Measurements from ENCODE around the gene CPTP.

DNA sequence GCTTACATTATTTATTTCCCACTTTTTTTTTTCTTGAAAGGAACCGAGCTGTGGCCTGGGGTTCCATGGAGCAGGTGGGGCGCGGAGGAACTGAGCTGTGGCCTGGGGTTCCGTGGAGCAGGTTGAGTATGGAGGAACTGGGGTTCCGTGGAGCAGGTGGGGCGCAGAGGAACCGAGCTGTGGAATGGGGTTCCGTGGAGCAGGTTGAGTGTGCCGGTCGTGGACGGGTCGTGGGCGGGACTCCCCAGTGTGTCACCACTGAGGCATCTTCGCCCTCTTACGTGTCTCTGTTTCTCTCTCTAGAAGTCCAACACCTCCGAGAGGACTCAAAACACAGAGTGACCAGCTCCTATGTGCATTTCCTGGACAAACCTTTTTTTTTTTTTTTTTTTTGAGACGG lies 45.6 kb upstream of the CPTP start:
- TF ChIP-seq, protein P1, sequence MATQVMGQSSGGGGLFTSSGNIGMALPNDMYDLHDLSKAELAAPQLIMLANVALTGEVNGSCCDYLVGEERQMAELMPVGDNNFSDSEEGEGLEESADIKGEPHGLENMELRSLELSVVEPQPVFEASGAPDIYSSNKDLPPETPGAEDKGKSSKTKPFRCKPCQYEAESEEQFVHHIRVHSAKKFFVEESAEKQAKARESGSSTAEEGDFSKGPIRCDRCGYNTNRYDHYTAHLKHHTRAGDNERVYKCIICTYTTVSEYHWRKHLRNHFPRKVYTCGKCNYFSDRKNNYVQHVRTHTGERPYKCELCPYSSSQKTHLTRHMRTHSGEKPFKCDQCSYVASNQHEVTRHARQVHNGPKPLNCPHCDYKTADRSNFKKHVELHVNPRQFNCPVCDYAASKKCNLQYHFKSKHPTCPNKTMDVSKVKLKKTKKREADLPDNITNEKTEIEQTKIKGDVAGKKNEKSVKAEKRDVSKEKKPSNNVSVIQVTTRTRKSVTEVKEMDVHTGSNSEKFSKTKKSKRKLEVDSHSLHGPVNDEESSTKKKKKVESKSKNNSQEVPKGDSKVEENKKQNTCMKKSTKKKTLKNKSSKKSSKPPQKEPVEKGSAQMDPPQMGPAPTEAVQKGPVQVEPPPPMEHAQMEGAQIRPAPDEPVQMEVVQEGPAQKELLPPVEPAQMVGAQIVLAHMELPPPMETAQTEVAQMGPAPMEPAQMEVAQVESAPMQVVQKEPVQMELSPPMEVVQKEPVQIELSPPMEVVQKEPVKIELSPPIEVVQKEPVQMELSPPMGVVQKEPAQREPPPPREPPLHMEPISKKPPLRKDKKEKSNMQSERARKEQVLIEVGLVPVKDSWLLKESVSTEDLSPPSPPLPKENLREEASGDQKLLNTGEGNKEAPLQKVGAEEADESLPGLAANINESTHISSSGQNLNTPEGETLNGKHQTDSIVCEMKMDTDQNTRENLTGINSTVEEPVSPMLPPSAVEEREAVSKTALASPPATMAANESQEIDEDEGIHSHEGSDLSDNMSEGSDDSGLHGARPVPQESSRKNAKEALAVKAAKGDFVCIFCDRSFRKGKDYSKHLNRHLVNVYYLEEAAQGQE (IDR thresholded peaks at IDR 0.05; ENCODE audit: low read depth): no peak
- TF ChIP-seq EGR1 (IDR thresholded peaks at IDR 0.05): no peak
- TF ChIP-seq, protein P2, sequence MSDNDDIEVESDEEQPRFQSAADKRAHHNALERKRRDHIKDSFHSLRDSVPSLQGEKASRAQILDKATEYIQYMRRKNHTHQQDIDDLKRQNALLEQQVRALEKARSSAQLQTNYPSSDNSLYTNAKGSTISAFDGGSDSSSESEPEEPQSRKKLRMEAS (IDR thresholded peaks at IDR 0.05): no peak

Data from Ishikawa (cell line).